IPS DF 4.7 (cell line): ENCODE measurements around the gene SRRD.

ENCODE experiments used
- DNase-seq: peaks from one replicate; pipeline ENCODE4 v3.0.0-alpha.2; 2013; ENCODE audit warnings: low spot score; ENCODE audit errors: extremely low read depth

SRRD gene

DNA sequence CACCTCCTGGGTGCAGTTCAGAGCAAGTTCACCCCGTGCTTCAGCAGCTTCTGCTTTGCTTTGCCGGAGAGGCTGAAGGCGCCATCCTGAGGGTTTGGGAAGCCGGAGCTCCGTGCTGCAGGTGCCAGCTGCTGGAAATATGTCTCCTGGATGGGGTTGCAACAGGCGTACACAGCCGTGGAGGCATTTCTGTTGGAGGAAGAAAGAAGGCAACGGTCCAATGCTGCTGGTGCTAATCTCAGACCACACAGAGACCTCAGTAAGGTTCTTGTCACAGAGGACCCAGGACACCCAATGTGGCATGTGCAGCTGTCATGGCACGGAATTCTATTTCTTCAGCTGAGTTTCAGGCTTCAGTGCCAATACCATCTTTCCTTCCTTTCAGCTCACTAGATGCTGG is 30.5 kb upstream of the SRRD start:
- no peak for DNase-seq

DNA sequence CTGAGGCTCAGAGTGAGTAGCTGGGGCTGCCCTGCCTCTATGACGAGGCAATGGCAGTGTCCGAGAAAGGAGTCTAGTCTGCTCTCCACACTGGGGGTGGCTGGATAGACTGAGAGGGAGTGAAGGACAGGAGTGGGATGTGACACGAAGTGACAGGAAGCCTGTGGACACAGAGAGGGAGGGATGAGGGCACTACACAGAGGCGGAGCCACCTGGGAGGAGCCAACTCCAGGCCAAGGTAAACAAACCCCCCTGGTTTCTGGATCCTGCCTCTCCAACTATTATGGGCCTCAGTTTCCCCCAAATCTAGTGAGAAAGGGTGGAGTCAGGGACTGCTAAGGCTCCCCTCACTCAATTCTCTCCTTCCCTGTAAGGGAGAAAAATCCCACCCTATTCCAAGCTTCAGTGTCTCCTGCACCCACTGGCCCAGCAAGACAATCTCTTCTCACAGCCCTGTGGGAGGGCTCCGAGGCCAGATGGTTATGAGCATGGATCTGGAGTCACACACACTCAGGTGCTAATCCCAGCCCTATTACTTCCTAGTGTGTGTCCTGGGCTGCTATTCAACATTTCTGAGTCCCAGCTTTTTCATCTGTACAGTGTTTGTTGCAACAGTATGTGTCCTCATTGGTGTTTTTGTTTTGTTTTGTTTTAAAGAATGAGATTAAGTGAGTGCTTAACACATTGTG is 29.7 kb upstream of the SRRD start:
- DNase-seq: no peak

GRCh38 chr22:26457661-26458272 is 25.9 kb upstream of the SRRD start:
- DNase-seq: no peak

GRCh38 chr22:26460202-26460601 is 23.5 kb upstream of the SRRD start:
- DNase-seq: no peak

GRCh38 chr22:26461188-26461810 is 22.4 kb upstream of the SRRD start:
- peak; percentile 71 for DNase-seq

DNA sequence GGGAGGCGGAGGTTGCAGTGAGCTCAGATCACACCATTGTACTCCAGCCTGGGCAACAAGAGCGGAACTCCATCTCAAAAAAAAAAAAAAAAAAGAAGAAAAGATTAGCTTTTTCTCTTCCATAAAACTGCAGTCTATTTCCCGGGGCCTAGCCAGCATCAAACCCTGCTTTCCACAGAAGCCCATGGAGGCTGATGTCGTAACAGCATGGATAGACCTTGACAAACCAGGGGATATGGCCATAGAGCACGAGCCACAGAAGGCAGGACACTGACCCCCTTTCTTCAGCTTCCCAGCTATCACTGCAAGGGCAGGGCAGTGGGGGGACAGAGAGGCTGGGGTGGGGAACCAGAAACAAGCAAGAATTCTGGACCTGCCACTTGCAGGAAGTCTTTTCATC is 21.6 kb upstream of the SRRD start:
- no peak for DNase-seq

DNA sequence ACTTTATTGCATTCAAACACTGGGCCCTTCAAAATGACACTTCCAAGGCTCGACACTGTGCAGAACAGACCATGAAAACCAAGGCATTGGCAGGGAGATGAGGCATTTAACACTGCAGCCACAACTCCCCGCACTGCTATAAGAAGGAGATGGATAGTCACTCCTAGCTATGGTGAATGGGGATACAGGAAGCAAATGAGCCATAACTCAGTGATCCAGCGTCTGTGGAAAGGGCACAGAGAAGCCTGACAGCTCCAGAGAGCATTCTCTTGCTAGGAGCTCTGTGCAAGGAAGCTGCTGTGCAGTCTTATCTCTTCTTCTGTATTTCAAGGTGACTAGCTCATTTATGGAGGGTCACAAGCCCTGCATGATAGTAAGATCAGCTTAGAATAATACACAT is 21.0 kb upstream of the SRRD start:
- DNase-seq: no peak

DNA sequence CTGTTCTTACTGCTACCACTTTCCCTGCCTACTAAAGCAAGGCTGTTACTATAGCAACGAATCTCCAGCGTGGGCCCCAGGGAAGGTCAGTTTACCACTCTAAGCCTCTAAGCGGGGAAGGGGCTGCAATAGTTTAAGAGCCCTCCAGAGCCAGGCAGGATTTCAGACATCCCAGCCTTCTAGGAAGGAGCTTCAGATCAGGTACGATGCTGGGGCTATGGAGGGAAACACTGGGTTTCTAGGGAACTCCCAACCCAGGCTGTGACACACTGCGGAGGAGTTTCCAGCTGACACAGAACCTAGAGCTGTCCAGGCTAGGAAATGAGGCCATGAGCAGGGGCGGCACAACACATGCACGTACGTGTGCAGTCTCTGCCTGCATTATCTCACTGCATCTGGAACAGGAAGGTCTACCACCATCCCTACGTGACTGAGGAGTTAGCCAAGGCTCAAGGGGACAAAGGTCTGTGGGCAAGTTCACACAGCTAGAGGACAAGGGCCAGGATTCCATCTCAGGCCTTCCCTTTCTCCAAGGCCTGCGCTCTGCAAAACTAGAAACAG is 20.5 kb upstream of the SRRD start:
- DNase-seq: no peak

- no peak for DNase-seq
Observed at GRCh38 chr22:26463688-26464087, 20.0 kb upstream of the SRRD start.

DNA sequence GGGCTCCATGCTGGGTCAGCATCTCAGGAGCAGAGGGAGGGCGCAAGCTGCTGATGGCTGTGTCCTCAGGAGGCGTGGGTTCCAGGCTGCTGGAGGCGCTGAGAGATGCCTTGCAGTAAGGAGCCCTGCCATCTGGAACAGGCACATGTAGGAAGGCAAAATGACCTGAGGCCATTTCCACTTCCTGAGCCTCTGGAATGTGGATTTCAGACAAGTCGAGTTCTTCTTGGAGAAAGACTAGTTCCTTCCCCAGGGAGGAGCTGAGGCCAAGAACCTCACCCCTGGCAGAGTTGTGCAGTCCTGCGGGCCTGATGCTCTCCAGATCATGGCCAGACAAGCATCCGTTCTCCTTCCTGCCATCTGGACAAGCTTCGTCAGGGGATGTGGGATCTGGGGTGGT is 19.4 kb upstream of the SRRD start:
- no peak for DNase-seq

GRCh38 chr22:26466196-26466595 is 17.5 kb upstream of the SRRD start:
- DNase-seq: no peak

DNA sequence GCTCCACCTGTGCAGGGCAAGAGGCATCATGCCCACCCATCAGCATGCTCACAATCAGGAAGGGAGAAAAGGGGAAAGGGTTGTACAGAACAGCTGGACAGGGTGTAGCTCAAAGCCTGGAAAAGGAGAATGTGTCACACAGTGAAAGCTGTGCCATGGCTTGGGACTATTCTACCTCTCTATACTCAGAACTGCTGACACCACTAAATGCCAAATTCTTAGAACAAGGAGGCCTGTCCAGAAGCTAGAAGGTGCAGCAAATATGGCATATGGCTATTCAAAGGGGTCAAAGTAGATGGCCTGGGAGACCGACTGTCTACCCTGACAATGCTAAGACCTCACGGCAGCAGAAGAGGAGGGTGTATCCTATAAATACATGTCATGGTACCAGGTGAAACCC is 12.9 kb upstream of the SRRD start:
- no peak for DNase-seq

DNA sequence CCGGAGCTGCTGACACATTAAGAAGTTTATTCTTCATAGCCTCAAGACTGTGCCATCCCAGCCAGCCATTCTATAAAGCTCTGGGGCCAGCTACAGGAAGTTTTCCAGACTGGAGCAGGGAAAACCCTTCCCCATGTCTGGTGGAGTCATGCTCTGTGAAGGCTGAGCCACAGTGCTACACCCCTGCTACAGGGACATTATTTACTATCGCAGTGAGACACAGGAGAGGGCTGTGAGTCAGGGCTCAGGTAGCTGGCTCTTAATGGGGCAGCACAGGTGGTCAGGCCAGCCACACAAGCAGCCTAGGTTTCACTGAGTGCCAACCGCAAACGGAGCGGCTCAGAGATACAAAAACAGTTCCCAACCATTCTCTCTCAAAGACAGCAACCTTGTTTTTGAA is 12.2 kb upstream of the SRRD start:
- no peak for DNase-seq

DNA sequence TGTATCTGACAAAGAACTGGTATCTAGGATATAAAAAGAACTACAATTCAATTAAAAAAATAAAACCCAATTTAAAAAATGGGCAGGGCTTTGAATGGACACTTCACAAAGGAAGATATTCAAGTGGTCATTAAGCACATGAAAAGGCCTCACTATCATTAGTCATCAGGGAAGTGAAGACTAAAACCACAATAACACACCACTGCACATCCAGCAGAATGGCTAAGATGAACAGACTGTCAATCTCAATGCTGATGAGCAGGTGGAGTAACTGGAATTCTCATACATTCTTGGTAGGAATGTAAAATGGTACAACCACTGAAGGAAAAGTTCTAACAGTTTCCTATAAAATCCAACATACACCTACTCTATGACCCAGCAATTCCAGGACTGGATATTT is 9.0 kb upstream of the SRRD start:
- no peak for DNase-seq

DNA sequence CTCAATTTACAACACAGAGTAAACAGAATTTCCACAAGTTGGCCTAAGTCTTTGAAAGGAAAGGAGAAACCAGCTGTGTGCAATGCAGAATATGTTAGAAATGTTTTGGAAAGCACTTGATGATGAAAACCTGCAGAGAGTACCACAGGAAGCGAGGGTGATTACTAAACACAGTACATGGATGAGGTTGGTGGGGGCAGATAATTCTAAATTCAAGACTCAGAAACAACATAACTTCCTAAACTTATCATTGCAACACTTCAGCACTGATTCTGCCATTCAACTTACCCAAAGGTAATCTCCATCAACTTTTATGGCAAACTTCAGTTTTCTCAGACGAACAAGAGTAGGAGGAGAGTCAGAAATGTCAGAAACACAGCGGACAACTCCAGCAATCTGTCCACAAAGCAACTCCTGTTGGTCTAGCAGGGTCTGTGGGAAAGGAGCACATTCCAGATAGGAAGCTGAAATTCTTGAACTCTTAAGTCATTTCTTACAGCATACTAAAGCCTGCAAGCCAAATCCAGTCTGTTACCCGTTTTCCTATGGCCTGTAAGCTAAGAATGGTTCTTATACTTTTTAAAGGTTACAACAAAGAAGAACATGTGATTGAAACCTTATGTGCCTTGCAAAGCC is 6.9 kb upstream of the SRRD start:
- no peak for DNase-seq

- no peak for DNase-seq
Observed at GRCh38 chr22:26477341-26477731, 6.3 kb upstream of the SRRD start.

DNA sequence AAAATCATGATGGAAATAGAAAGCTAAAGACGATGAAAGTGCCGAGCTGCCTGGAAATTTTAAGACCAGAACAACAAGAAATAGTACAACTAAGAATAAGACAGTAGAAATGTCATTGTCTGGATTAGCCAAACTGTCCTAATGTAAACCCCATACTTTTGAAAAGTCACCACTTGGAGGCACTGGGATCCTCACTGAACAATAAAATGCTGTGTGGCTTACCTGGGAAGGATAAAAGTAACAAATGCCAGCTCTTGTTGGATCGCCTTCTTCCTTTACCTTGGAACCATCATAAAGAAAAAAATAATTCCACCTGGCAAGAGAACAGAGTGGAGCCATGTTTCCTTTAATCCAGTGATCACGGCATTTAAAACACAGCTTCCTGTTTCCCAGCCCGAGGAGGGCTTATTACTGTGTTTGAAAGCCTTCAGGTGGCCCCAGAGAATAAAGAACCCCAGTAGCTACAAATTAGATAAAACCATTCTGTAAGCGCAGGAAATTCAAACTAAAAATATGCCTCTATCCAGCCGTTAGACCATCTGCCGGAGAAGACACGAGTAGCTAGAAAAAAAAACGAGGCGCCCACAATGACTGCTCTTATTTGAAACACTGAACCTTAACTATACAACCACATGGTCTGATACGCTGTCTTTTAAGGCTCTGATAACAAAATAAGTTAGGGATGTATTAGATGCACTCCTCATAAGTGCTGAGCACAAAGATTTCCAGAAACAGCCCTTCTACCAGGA is 4.5 kb upstream of the SRRD start:
- no peak for DNase-seq

- DNase-seq: no peak
Observed at GRCh38 chr22:26479792-26480610, 3.7 kb upstream of the SRRD start.

DNA sequence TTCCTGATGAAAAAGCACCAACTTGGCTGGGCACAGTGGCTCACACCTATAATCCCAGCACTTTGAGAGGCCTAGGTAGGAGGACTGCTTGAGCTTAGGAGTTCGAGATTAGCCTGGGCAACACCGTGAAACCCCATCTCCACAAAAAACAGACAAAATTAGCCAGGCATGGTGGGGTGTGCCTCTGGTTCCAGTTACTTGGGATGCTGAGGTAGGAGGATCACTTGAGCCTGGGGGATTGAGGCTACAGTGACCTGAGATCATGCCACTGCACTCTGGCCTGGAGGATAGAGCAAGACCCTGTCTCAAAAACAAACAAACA is 3.1 kb upstream of the SRRD start:
- DNase-seq: no peak

DNA sequence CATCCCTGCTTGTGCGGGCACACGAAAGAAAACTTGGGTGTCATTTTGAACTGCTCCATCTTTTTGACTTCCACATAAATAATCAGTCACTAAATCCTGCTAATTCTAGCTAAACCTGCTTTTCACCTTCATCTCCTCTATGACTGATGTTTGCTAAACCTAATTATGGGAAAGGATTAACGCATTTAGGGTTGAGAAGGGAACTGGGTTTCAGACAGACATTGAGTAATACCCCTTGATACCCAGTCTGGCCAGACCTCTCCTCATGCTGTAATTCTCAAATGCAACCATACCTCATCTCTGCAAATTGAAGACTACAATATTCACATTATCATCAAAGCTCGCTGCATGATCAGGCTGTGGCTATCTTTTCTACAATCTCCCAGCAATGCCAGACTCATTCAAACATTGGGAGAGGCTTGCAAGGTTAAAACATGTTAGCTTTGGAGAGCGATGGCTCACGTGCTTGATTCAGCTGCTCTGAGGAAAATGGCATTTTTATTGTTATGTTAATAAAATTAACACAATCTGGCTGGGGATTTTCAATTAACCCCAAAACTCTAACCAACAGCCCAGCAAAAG is 2.5 kb upstream of the SRRD start:
- DNase-seq: no peak

GRCh38 chr22:26481694-26482093 is 2.0 kb upstream of the SRRD start:
- no peak for DNase-seq
